Ureter (tissue), 1 donor: ENCODE data around the gene STON2. TPM values are rescaled to one million over a fixed set of nuclear protein-coding genes. Genes with fewer than 3 reads are reported as not detected.
"Not testable (repeated sequence)": the region's sequence is repeated elsewhere in the genome, so short reads cannot be mapped to it uniquely, and the experiment has no call there.

Experiments used
- DNase-seq: peaks from one replicate; pipeline ENCODE4 v3.0.0-alpha.2; 2020; ENCODE audit warnings: low spot score
- total RNA-seq: library from RNA; stranded (reverse); gene quantifications from one replicate; pipeline ENCODE4 v1.2.4, GENCODE V29; 2023
- donor health status: DM: yes; HTN: yes; CAD: no.

The STON2 gene
- total RNA-seq, 1 donor from 2014 or later = 61.4 TPM

GRCh38 chr14:81382517-81383225 lies 17.5 kb downstream of the STON2 start:
- no peak for DNase-seq

GRCh38 chr14:81380009-81380408 lies 20.1 kb downstream of the STON2 start:
- not testable (repeated sequence) for DNase-seq

GRCh38 chr14:81371802-81372201 lies 28.3 kb downstream of the STON2 start:
- no peak for DNase-seq

- no peak for DNase-seq
These were observed 32.6 kb downstream of the STON2 start for GRCh38 chr14:81367563-81367962.

GRCh38 chr14:81366884-81367283 lies 33.2 kb downstream of the STON2 start:
- DNase-seq = no peak

GRCh38 chr14:81366214-81366613 lies 33.9 kb downstream of the STON2 start:
- DNase-seq = no peak

- no peak for DNase-seq
These were observed 36.3 kb downstream of the STON2 start for GRCh38 chr14:81363746-81364378.

- DNase-seq = no peak
These were observed 46.3 kb downstream of the STON2 start for GRCh38 chr14:81353691-81354323.

- no peak for DNase-seq
These were observed 47.7 kb downstream of the STON2 start for GRCh38 chr14:81352413-81352812.

GRCh38 chr14:81351205-81351604 lies 48.9 kb downstream of the STON2 start:
- DNase-seq = no peak

GRCh38 chr14:81350344-81351130 lies 49.6 kb downstream of the STON2 start:
- no peak for DNase-seq

- DNase-seq = no peak
These were observed 52.1 kb downstream of the STON2 start for GRCh38 chr14:81348061-81348460.

GRCh38 chr14:81345781-81346180 lies 54.3 kb downstream of the STON2 start:
- DNase-seq = no peak

- no peak for DNase-seq
These were observed 55.5 kb downstream of the STON2 start for GRCh38 chr14:81344481-81345160.

- DNase-seq = no peak
These were observed 56.4 kb downstream of the STON2 start for GRCh38 chr14:81343701-81344100.

- DNase-seq = no peak
These were observed 57.1 kb downstream of the STON2 start for GRCh38 chr14:81342850-81343580.

GRCh38 chr14:81341781-81342180 lies 58.3 kb downstream of the STON2 start:
- no peak for DNase-seq

- DNase-seq = no peak
These were observed 58.8 kb downstream of the STON2 start for GRCh38 chr14:81341370-81341769.

GRCh38 chr14:81340201-81340600 lies 59.9 kb downstream of the STON2 start:
- DNase-seq = no peak

GRCh38 chr14:81337073-81337472 lies 63.1 kb downstream of the STON2 start:
- no peak for DNase-seq

GRCh38 chr14:81336009-81336408 lies 64.1 kb downstream of the STON2 start:
- no peak for DNase-seq
